Sigmoid colon (tissue), 7 donors: ENCODE data around the gene INTS15. TPM values are rescaled to one million over a fixed set of nuclear protein-coding genes. Genes with fewer than 3 reads are reported as not detected.

Experiments used
- DNase-seq: peaks from one replicate; pipeline ENCODE4 v3.0.0-alpha.2; 2019
- H3K27ac ChIP-seq, 4 donors: fragments of 200-600 bp; sonication (generic); one replicate each; pipeline ENCODE4 v1.5.1; 2016 to 2019; ENCODE audit warnings: mild to moderate bottlenecking in 1 of 4
- H3K27me3 ChIP-seq, 3 donors: fragments of 200-600 bp; sonication (generic); one replicate each; pipeline ENCODE4 v1.5.1; 2019; ENCODE audit warnings: mild to moderate bottlenecking in 1 of 3
- H3K36me3 ChIP-seq, 4 donors: fragments of 200-600 bp; sonication (generic); one replicate each; pipeline ENCODE4 v1.5.1; 2016 to 2019
- H3K4me1 ChIP-seq, 4 donors: fragments of 200-600 bp; sonication (generic); one replicate each; pipeline ENCODE4 v1.5.1; 2017 to 2019
- H3K4me3 ChIP-seq, 4 donors: fragments of 200-600 bp; sonication (generic); one replicate each; pipeline ENCODE4 v1.5.1; 2017 to 2019; ENCODE audit warnings: mild to moderate bottlenecking in 2 of 4, moderate library complexity in 1 of 4
- H3K9me3 ChIP-seq, 4 donors: fragments of 200-600 bp in 3 of 4; sonication (generic) in 3 of 4; one replicate each; pipeline versions ENCODE4 v1.5.1 to v1.6.1; 2013 to 2019
- CTCF ChIP-seq, 4 experiments: fragments of 450-650 bp in 3 of 4; fragments of 200-600 bp in 1 of 4; IDR thresholded peaks; one replicate each; pipeline ENCODE4 v1.5.1; 2016 to 2019; ENCODE audit warnings: antibody characterized with exemption in 4 of 4, mild to moderate bottlenecking in 3 of 4, moderate library complexity in 2 of 4
- EP300 ChIP-seq, 4 donors: sonication (generic); formaldehyde crosslinking; IDR thresholded peaks; one replicate each; pipeline ENCODE4 v1.6.1; 2017; ENCODE audit warnings: antibody characterized with exemption in 4 of 4
- POLR2A ChIP-seq, 2 donors: fragments of 450-650 bp; IDR thresholded peaks; one replicate each; pipeline ENCODE4 v1.6.1; 2016; ENCODE audit warnings: antibody characterized with exemption in 2 of 2, mild to moderate bottlenecking in 2 of 2, moderate library complexity in 2 of 2
- POLR2AphosphoS5 ChIP-seq, 4 donors: sonication (generic); formaldehyde crosslinking; IDR thresholded peaks; one replicate each; pipeline ENCODE4 v1.6.1; 2017; ENCODE audit warnings: antibody characterized with exemption in 4 of 4
- WGBS, 2 donors: extraction: QIAGEN DNeasy Blood & Tissue Kit; methylation state at CpG; one replicate each; pipeline ENCODE4 v1.1.7; 2013; 5-methylcytosine and 5-hydroxymethylcytosine counted together
- intact Hi-C: fragments of 100-400 bp; cut with DNase I; formaldehyde crosslinking; loops from one replicate; pipeline ENCODE4 v1.15.1; 2023
- polyA plus RNA-seq, 3 donors: library from polyadenylated mRNA; stranded (reverse); fragments of 200-250 nt; gene quantifications; one replicate each; pipeline ENCODE4 v1.2.3, GENCODE V29; 2013
- total RNA-seq, 4 donors: library from RNA; depleted of rRNA; stranded (reverse); fragments of >200 nt; gene quantifications; one replicate each; pipeline ENCODE4 v1.1.0, GENCODE V29; 2016
- donor health status: healthy with polysubstance abuse.
- donor health status: Bipolar disorder and iron deficiency.
- donor health status: healthy.

Gene INTS15
- total and polyA plus RNA-seq, 7 donors: 10.4 to 30.2 (median 18.1) TPM

DNA sequence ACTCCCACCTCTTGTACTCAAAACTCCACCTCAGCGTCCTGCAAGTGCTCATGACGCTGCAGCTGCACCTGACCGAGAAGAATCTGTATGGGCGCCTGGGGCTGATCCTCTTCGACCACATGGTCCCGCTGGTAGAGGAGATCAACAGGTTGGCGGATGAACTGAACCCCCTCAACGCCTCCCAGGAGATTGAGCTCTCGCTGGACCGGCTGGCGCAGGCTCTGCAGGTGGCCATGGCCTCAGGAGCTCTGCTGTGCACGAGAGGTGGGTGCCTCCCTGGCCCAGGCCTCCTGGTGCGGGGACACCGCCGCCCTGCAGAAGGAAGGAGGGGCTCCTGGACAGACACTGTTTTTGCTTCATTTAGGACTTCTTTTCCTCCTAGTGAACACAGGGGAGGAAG is 10.3 kb downstream of the INTS15 start:
- Histone ChIP-seq H3K27me3 (no peaks in the 10 kb centered on the region), H3K4me1 (no peaks in the 10 kb centered on the region), H3K36me3 (peaks cover 32 to 98% (median 56%) of the 10 kb centered on the region in 4 donors), H3K4me3 (no peak overlapping the region), H3K27ac (no peak overlapping the region), H3K9me3 (no peaks in the 10 kb centered on the region)
- no peak for TF ChIP-seq EP300 (IDR thresholded peaks at IDR 0.05)
- WGBS, 2 donors: 96% methylated on average over 15 of the region's 15 CpGs
- no peak for DNase-seq
- intact Hi-C loops: no loop called here

- Histone ChIP-seq H3K27ac (no peak overlapping the region), H3K36me3 (peaks cover 20 to 92% (median 41%) of the 10 kb centered on the region in 4 donors), H3K27me3 (no peaks in the 10 kb centered on the region), H3K4me1 (no peaks in the 10 kb centered on the region), H3K9me3 (no peaks in the 10 kb centered on the region), H3K4me3 (no peak overlapping the region)
- intact Hi-C loops: no loop called here
- 94 to 95% methylated on average over 10 of the region's 10 CpGs for WGBS, 2 donors
- TF ChIP-seq CTCF (IDR thresholded peaks at IDR 0.05) (no peak), POLR2AphosphoS5 (IDR thresholded peaks at IDR 0.05) (no peak), EP300 (IDR thresholded peaks at IDR 0.05) (no peak), POLR2A (IDR thresholded peaks at IDR 0.05) (no peak)
- DNase-seq: no peak
Observed at GRCh38 chr7:6604458-6604857, 14.6 kb downstream of the INTS15 start.

GRCh38 chr7:6606866-6607583 is 17.2 kb downstream of the INTS15 start:
- Histone ChIP-seq H3K36me3 (peaks cover 8 to 67% (median 23%) of the 10 kb centered on the region in 4 donors), H3K4me3 (no peak overlapping the region), H3K27me3 (no peaks in the 10 kb centered on the region), H3K4me1 (no peaks in the 10 kb centered on the region), H3K9me3 (no peaks in the 10 kb centered on the region), H3K27ac (no peak overlapping the region)
- DNase-seq: no peak
- no peak for TF ChIP-seq POLR2AphosphoS5 (IDR thresholded peaks at IDR 0.05)
- no peak for TF ChIP-seq POLR2A (IDR thresholded peaks at IDR 0.05)
- TF ChIP-seq EP300 (IDR thresholded peaks at IDR 0.05): no peak
- no peak for TF ChIP-seq CTCF (IDR thresholded peaks at IDR 0.05)
- 94% methylated on average over 36 of the region's 36 CpGs for WGBS, 2 donors
- intact Hi-C loops: no loop called here

DNA sequence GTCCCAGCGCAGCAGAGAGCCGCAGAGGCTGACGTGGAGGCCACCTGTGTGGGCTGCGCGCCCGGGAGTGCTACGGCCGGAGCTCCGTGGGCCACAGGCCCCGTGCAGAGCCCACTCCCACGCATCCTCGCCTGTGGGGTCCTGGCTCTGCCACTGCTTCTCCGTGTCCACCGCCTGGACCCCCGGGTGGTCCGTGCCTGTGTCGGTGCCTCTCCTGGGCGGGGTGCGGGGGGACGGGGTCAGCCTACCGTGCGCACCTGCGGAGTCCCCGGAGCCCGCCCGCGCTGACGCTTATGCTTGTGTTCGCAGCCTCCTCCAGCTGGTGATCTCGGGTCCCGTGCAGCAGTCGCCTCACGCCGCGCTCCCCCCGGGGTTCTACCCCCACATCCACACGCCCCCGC is 17.8 kb downstream of the INTS15 start:
- 95 to 96% methylated on average over 38 of the region's 38 CpGs for WGBS, 2 donors
- no peak overlapping the region for H3K27ac ChIP-seq
- H3K27me3 ChIP-seq: no peaks in the 10 kb centered on the region
- H3K36me3 ChIP-seq: peaks cover 8 to 61% (median 22%) of the 10 kb centered on the region in 4 donors
- TF ChIP-seq EP300 (IDR thresholded peaks at IDR 0.05): no peak
- TF ChIP-seq POLR2AphosphoS5 (IDR thresholded peaks at IDR 0.05): no peak
- no peak for TF ChIP-seq CTCF (IDR thresholded peaks at IDR 0.05)
- TF ChIP-seq POLR2A (IDR thresholded peaks at IDR 0.05): no peak
- DNase-seq: no peak
- no peaks in the 10 kb centered on the region for H3K4me1 ChIP-seq
- intact Hi-C loops: no loop called here
- H3K9me3 ChIP-seq: no peaks in the 10 kb centered on the region
- H3K4me3 ChIP-seq: no peak overlapping the region

DNA sequence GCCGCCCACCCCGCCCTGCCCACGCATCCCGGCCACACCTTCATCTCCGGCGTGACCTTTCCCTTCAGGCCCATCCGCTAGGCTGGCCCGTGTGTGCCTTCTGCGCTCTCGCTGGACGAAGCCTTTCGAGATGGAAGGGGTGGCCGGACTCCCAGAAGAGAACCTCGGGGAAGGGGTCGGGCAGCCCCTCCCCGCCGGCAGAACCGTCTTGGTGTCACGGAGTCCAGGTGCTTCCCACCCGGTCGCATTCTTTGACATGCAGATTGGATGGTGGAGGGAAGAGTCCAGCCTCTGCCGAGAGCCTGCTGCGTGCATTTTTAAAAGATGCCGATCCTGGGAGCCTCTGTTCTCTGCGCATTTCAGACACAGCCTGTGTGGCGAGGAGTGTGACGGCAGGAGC is 18.3 kb downstream of the INTS15 start:
- intact Hi-C loops: no loop called here
- H3K4me1 ChIP-seq: no peaks in the 10 kb centered on the region

More for the DNA sequence above, 18.3 kb downstream of the INTS15 start:
- Histone ChIP-seq H3K9me3 (no peaks in the 10 kb centered on the region), H3K27ac (no peak overlapping the region), H3K36me3 (peaks cover 8 to 57% (median 21%) of the 10 kb centered on the region in 4 donors), H3K27me3 (no peaks in the 10 kb centered on the region), H3K4me3 (no peak overlapping the region)
- WGBS, 2 donors: 92% methylated on average over 27 of the region's 27 CpGs
- no peak for DNase-seq
- TF ChIP-seq CTCF (IDR thresholded peaks at IDR 0.05) (no peak), EP300 (IDR thresholded peaks at IDR 0.05) (no peak), POLR2AphosphoS5 (IDR thresholded peaks at IDR 0.05) (no peak), POLR2A (IDR thresholded peaks at IDR 0.05) (no peak)
